Measurements from ENCODE around the gene RXRA. TPM values are rescaled to one million over a fixed set of nuclear protein-coding genes. Genes with fewer than 3 reads are reported as not detected.

Gene RXRA
- total and polyA plus RNA-seq, 4 donors = 41.5 to 116 (median 74.1) TPM

- H3K9me3 ChIP-seq (ENCODE audit: control insufficient read depth in 4 of 4, low read length in 3 of 4) = no peaks in the 10 kb centered on the region
- peak overlapping the region in 1 of 3 donors; percentile 12 for H3K4me3 ChIP-seq (ENCODE audit: low read depth in 1 of 3, low read length in 3 of 3)
- 50% methylated on average over 17 of the region's 17 CpGs for WGBS
- H3K9ac ChIP-seq (ENCODE audit: low read depth in 1 of 2, low read length in 2 of 2) = no peak overlapping the region
- H3K36me3 ChIP-seq (ENCODE audit: control insufficient read depth in 4 of 4, insufficient read depth in 3 of 4, low read depth in 1 of 4, low read length in 3 of 4) = peaks cover 0 to 26% (median 16%) of the 10 kb centered on the region in 4 donors
- DNase-seq (ENCODE audit: low spot score) = no peak
- TF ChIP-seq SP1 (IDR thresholded peaks at IDR 0.05) = no peak
- no peak for TF ChIP-seq RXRA (IDR thresholded peaks at IDR 0.05)
- TF ChIP-seq HNF4G (IDR thresholded peaks at IDR 0.05) = no peak
- TF ChIP-seq JUND (IDR thresholded peaks at IDR 0.05) = no peak
- no peak for TF ChIP-seq NR2F2 (IDR thresholded peaks at IDR 0.05)
- TF ChIP-seq RAD21 (IDR thresholded peaks at IDR 0.05) = no peak
- no peak for TF ChIP-seq MAX (IDR thresholded peaks at IDR 0.05)
- TF ChIP-seq FOXA1 (IDR thresholded peaks at IDR 0.05) = no peak
- TF ChIP-seq CTCF (IDR thresholded peaks at IDR 0.05; ENCODE audit: low read depth, low read length, missing input control) = no peak
- no peak for TF ChIP-seq EGR1 (IDR thresholded peaks at IDR 0.05; ENCODE audit: low read depth in 2 of 2)
- TF ChIP-seq FOXA2 (IDR thresholded peaks at IDR 0.05) = no peak
- TF ChIP-seq GABPA (IDR thresholded peaks at IDR 0.05 in 1 of 2, conservative IDR thresholded peaks at IDR 0.05 in 1 of 2) = no peak
- TF ChIP-seq ATF3 (IDR thresholded peaks at IDR 0.05) = no peak
- TF ChIP-seq ZBTB33 (IDR thresholded peaks at IDR 0.05) = no peak
- TF ChIP-seq HNF4A (conservative IDR thresholded peaks at IDR 0.05) = no peak
- peak overlapping the region; percentile 87 to 89 for H3K27ac ChIP-seq (ENCODE audit: low read depth in 1 of 2, low read length in 2 of 2)
- H3K4me1 ChIP-seq (ENCODE audit: control insufficient read depth in 4 of 4, insufficient read depth in 4 of 4, low read length in 3 of 4) = peaks cover 28 to 86% (median 62%) of the 10 kb centered on the region in 4 donors
- no peaks in the 10 kb centered on the region for H3K27me3 ChIP-seq (ENCODE audit: control insufficient read depth in 4 of 4, insufficient read depth in 4 of 4, low read length in 3 of 4)
These were observed 109.5 kb downstream of the RXRA start for GRCh38 chr9:134435550-134436378.

- DNase-seq (ENCODE audit: low spot score) = no peak
- Histone ChIP-seq H3K27ac (ENCODE audit: low read depth in 1 of 2, low read length in 2 of 2) (peak overlapping the region; percentile 87 to 89), H3K9ac (ENCODE audit: low read depth in 1 of 2, low read length in 2 of 2) (peak overlapping the region in 1 of 2 donors; percentile 8), H3K9me3 (ENCODE audit: control insufficient read depth in 4 of 4, low read length in 3 of 4) (no peaks in the 10 kb centered on the region), H3K4me3 (ENCODE audit: low read depth in 1 of 3, low read length in 3 of 3) (no peak overlapping the region), H3K4me1 (ENCODE audit: control insufficient read depth in 4 of 4, insufficient read depth in 4 of 4, low read length in 3 of 4) (peaks cover 28 to 87% (median 59%) of the 10 kb centered on the region in 4 donors), H3K27me3 (ENCODE audit: control insufficient read depth in 4 of 4, insufficient read depth in 4 of 4, low read length in 3 of 4) (no peaks in the 10 kb centered on the region), H3K36me3 (ENCODE audit: control insufficient read depth in 4 of 4, insufficient read depth in 3 of 4, low read depth in 1 of 4, low read length in 3 of 4) (peaks cover 0 to 21% (median 13%) of the 10 kb centered on the region in 4 donors)
- TF ChIP-seq GABPA (IDR thresholded peaks at IDR 0.05 in 1 of 2, conservative IDR thresholded peaks at IDR 0.05 in 1 of 2) (no peak), ATF3 (IDR thresholded peaks at IDR 0.05) (no peak), REST (IDR thresholded peaks at IDR 0.05) (no peak), TAF1 (conservative IDR thresholded peaks at IDR 0.05) (no peak), EGR1 (IDR thresholded peaks at IDR 0.05; ENCODE audit: low read depth in 2 of 2) (no peak), RAD21 (IDR thresholded peaks at IDR 0.05) (no peak), ZBTB33 (IDR thresholded peaks at IDR 0.05) (no peak), JUND (IDR thresholded peaks at IDR 0.05) (no peak), RXRA (IDR thresholded peaks at IDR 0.05) (no peak), FOXA1 (IDR thresholded peaks at IDR 0.05) (no peak), NR2F2 (IDR thresholded peaks at IDR 0.05) (no peak), CTCF (IDR thresholded peaks at IDR 0.05; ENCODE audit: low read depth, low read length, missing input control) (no peak), HNF4G (IDR thresholded peaks at IDR 0.05) (no peak)
- WGBS = 65% methylated on average over 12 of the region's 12 CpGs
These were observed 110.1 kb downstream of the RXRA start for GRCh38 chr9:134436379-134436762.
